DMS114 treated with DMSO at 0.1 percent for 48 hours (cell line): ENCODE measurements around the gene FN3KRP.

Experiments
- DNase-seq: peaks from one replicate; lab custom pipeline; 2025; ENCODE audit not compliant: unreplicated experiment; lab: John Stamatoyannopoulos, UW

The FN3KRP gene

GRCh38 chr17:82775001-82775823 is 58.7 kb downstream of the FN3KRP start:
- DNase-seq: no peak

- no peak for DNase-seq
These were observed 59.9 kb downstream of the FN3KRP start for GRCh38 chr17:82776454-82776853.
